ENCODE results near the gene PPARG.

- TF ChIP-seq CTCF (IDR thresholded peaks at IDR 0.05) (no peak), POLR2A (IDR thresholded peaks at IDR 0.05) (no peak)
Observed at GRCh38 chr3:12460127-12460526, 171.3 kb downstream of the PPARG start.

Measured in upper lobe of left lung (tissue), 4 donors.